SU-DHL-6 (cell line): ENCODE results near the gene RASA3.

Source experiments
- CTCF ChIP-seq: fragments of 200-600 bp; sonication (generic); IDR thresholded peaks from one replicate; pipeline ENCODE4 v1.5.1; 2017; ENCODE audit warnings: antibody characterized with exemption, mild to moderate bottlenecking, low read length, moderate library complexity; ENCODE audit not compliant: insufficient read depth, poor library complexity, severe bottlenecking
- EZH2phosphoT487 ChIP-seq: fragments of 200-600 bp; sonication (generic), shearing (Covaris generic); conservative IDR thresholded peaks from 2 replicates; pipeline ENCODE4 v1.6.1; 2018; ENCODE audit warnings: mild to moderate bottlenecking, antibody characterized with exemption, low read length, moderate library complexity, mixed read lengths

DNA sequence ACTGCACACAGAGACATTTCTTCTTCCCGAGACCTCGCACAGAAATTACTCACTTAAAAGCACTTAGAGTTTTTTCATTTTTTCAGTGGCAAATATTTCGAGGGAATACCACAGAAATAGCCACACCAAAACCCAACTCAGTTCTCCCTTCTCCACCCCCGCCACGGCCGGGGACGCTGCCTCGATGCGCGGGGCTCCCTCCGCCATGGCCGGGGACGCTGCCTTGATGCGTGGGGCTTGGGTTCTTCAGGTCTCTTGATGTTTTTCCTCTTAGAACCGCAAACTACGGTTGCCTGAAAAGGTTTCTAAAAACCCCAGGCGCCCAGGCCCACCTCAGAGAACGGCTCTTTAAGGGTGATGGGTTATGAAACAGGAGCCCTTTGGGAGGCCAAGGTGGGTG is 71.4 kb downstream of the RASA3 start:
- TF ChIP-seq CTCF (no peak), EZH2phosphoT487 (no peak)
